H54 (cell line): ENCODE measurements around the gene LIMD2.

Source experiments
- DNase-seq: peaks from one replicate; pipeline ENCODE4 v3.0.0; 2011; ENCODE audit warnings: low spot score, mixed read lengths; ENCODE audit not compliant: insufficient read length
- FAIRE-seq: peaks from 3 replicates; lab custom pipeline; 2011; peaks lifted over from hg19 to GRCh38; lab: Jason Lieb, UNC
- POLR2A ChIP-seq: IDR thresholded peaks from 2 replicates; pipeline ENCODE4 v1.6.1; 2011; ENCODE audit warnings: low read depth, mild to moderate bottlenecking, low read length

Gene LIMD2

DNA sequence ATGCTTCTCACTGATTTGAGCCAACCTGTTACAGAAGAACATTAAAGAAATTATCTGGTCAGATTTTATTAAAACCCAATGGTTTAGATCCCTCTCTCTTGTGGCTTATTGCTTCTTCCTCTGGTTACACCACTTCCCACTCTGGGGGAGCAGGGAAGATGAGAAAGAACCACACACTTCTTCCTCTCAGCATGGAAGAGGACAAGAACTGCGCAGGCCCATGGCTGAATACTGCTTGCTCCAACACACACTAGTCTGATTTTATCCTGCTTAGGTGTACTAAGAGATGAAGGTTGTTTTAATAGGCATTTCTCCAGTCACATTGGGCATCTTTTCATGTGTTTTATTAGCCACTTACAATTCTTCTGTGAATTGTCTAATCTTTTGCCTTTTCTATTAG is 50.1 kb downstream of the LIMD2 start:
- no peak for FAIRE-seq
- no peak for TF ChIP-seq POLR2A
- no peak for DNase-seq

DNA sequence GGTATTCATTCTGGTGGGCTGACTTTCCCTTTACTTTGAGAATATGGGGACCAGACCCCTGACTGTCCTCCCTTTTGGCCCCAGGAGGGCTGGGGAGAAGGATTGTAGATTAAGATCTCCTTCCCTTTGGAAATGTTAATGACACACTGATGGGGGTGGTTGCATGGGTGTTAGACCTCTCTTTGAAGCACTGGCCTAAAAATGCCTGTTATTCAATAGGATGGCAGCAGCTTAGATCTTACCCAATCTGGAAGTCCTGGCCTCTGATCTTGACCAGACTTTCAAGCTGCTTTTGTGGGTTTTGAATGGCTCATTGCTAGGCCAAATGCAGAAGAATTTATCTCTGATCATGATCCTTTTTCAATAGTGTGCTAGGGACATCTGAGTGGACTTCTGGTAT is 52.0 kb downstream of the LIMD2 start:
- no peak for TF ChIP-seq POLR2A
- FAIRE-seq (no peak), DNase-seq (no peak)

DNA sequence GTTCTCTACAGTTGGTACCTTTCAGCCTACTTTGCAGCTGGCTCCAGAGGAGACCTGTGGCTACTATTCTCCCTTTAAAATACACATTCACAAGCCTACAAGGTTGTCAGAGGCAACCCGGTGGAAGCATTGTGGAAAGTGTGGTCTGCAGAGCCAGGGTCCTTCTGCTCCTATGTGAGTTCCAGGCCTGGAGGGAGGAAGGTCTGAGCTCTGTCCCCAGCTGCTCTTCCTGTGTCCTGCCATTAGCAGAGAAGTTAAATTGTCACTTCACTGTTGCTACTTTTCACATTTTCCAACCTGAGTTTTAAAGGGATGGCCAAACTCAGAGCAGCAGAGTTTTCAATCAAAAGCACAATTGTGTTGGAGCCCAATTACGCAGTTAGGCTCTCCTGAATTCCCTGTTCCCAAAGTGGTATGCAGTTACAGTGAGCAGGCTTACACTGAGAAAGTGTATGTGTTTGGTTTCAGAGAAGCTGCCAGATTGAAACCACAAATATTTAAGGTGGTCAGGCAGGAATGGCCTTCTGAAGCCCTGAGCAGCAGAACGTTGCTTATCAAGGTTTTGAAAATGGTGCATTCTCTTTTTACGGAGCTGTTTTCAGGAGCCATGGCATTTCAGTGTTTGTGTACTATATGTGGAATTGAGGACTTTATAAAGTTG is 52.7 kb downstream of the LIMD2 start:
- FAIRE-seq: no peak
- DNase-seq: no peak
- TF ChIP-seq POLR2A: no peak

DNA sequence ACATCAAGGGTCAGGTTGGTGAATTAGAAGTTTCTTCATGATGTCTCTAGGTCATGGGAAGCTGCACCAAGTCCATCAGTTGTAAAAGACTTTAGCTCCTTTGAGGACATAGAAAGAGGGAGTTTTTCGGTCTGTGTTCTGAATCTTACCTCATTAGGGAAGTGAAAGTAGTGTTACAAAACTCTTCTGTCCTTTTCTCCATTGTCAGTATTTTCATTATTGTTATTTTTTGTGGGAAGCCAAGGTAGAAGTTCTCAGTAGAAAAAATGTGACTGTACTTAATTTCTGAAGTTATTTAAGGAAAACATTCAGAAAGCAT is 53.5 kb downstream of the LIMD2 start:
- TF ChIP-seq POLR2A: no peak
- DNase-seq (no peak), FAIRE-seq (no peak)
